Naive thymus-derived CD4-positive, alpha-beta T cell (primary cell): ENCODE results near the gene WNT10A. TPM values are rescaled to one million over a fixed set of nuclear protein-coding genes. Genes with fewer than 3 reads are reported as not detected.

Experiments used
- ATAC-seq: fragments of 150-1000 bp; cut with Tn5 transposase; 2 replicates; pipeline ENCODE4 v1.10.0; 2021; ENCODE audit warnings: mild to moderate bottlenecking, moderate library complexity
- CTCF ChIA-PET: fragments of 350-600 bp; sonication (Branson Sonifier 250); formaldehyde crosslinking; loops from one replicate; lab custom pipeline; 2021; ENCODE audit warnings: antibody characterized with exemption; lab: Charles Lee
- POLR2A ChIA-PET: fragments of 350-600 bp; sonication (Branson Sonifier 250); formaldehyde crosslinking; loops from one replicate; lab custom pipeline; 2021; ENCODE audit warnings: antibody characterized with exemption, inconsistent platforms; lab: Charles Lee
- DNase-seq, 9 donors: peaks; one replicate each; pipeline versions ENCODE4 v3.0.0 to v3.0.0-alpha.2; 2020 to 2022; ENCODE audit warnings: mixed read lengths in 1 of 9
- H3K27ac ChIP-seq: one replicate; pipeline ENCODE4 v1.7.0; 2013; ENCODE audit warnings: mild to moderate bottlenecking, low read depth, low read length, moderate library complexity
- H3K27me3 ChIP-seq, 2 donors: one replicate each; pipeline ENCODE4 v1.7.0; 2013; ENCODE audit warnings: low read length in 2 of 2, mild to moderate bottlenecking in 2 of 2, moderate library complexity in 2 of 2; ENCODE audit not compliant: control insufficient read depth in 2 of 2, insufficient read depth in 2 of 2
- H3K36me3 ChIP-seq, 3 experiments: 1 replicate in 2 of 3; 2 replicates in 1 of 3; pipeline ENCODE4 v1.7.0; 2013; ENCODE audit warnings: low read length in 3 of 3, mild to moderate bottlenecking in 3 of 3, moderate library complexity in 1 of 3; ENCODE audit not compliant: insufficient read depth in 3 of 3, control insufficient read depth in 2 of 3
- H3K4me1 ChIP-seq, 2 donors: one replicate each; pipeline ENCODE4 v1.7.0; 2013; ENCODE audit warnings: low read length in 2 of 2, mild to moderate bottlenecking in 2 of 2, moderate library complexity in 1 of 2; ENCODE audit not compliant: control insufficient read depth in 2 of 2, insufficient read depth in 2 of 2
- H3K4me3 ChIP-seq: 2 replicates; pipeline ENCODE4 v1.7.0; 2013; ENCODE audit warnings: mild to moderate bottlenecking, low read length
- H3K9me3 ChIP-seq, 3 experiments: 1 replicate in 2 of 3; 2 replicates in 1 of 3; pipeline ENCODE4 v1.7.0; 2013; ENCODE audit warnings: low read length in 3 of 3; ENCODE audit not compliant: control insufficient read depth in 2 of 3
- H3K27ac Mint-ChIP-seq, 9 donors: one replicate each; pipeline ENCODE4 v1.8.0; 2020 to 2022; ENCODE audit warnings: mixed read lengths in 9 of 9, mild to moderate bottlenecking in 8 of 9, moderate library complexity in 5 of 9, inconsistent platforms in 2 of 9
- H3K27me3 Mint-ChIP-seq, 5 donors: one replicate each; pipeline ENCODE4 v1.8.0; 2021 to 2022; ENCODE audit warnings: mixed read lengths in 5 of 5, mild to moderate bottlenecking in 1 of 5
- H3K36me3 Mint-ChIP-seq, 5 donors: one replicate each; pipeline ENCODE4 v1.8.0; 2020 to 2022; ENCODE audit warnings: mixed read lengths in 5 of 5, mild to moderate bottlenecking in 3 of 5, inconsistent platforms in 1 of 5
- H3K4me1 Mint-ChIP-seq, 7 donors: one replicate each; pipeline ENCODE4 v1.8.0; 2020 to 2022; ENCODE audit warnings: mixed read lengths in 7 of 7, mild to moderate bottlenecking in 3 of 7, inconsistent platforms in 1 of 7
- H3K4me3 Mint-ChIP-seq, 10 donors: one replicate each; pipeline ENCODE4 v1.8.0; 2020 to 2022; ENCODE audit warnings: mild to moderate bottlenecking in 10 of 10, mixed read lengths in 10 of 10, moderate library complexity in 6 of 10, inconsistent platforms in 2 of 10
- H3K9me3 Mint-ChIP-seq, 11 donors: one replicate each; pipeline ENCODE4 v1.8.0; 2020 to 2022; ENCODE audit warnings: mixed read lengths in 11 of 11, mild to moderate bottlenecking in 4 of 11, inconsistent platforms in 1 of 11, moderate library complexity in 1 of 11
- intact Hi-C, 2 donors: fragments of 100-400 bp; cut with micrococcal nuclease; formaldehyde crosslinking; loops; one replicate each; pipeline ENCODE4 v1.15.1; 2023
- polyA plus RNA-seq, 2 donors: library from polyadenylated mRNA; unstranded; fragments of 300-500 nt; fragmentation: Illumina TruSeq; gene quantifications; one replicate each; pipeline ENCODE4 v1.2.3, GENCODE V29; 2021
- total RNA-seq, 6 experiments: library from RNA in 5 of 6; stranded (reverse) in 5 of 6; gene quantifications; 1 replicate in 5 of 6; 2 replicates in 1 of 6; pipeline ENCODE4 v1.2.3 and lab custom pipeline; 2021 to 2026

Gene WNT10A
- total RNA-seq (1 to 10 TPM in 4 of 5 experiments, under 1 TPM in 1; 0.19 to 4.2 (median 3.0) TPM), polyA plus RNA-seq (1 to 10 TPM in 1 of 2 donors, under 1 TPM in 1; 0.61 to 1.2 TPM), total RNA-seq (lab: John Stamatoyannopoulos, UW) (7.9 reads per million, percentile 32 among the genes with 10 or more reads in this experiment)

- intact Hi-C loops, result loop anchor here in 1 of 2 donors (1.0 to 5.0 kb wide), 7 partner anchors 12 to 717 kb away; partner anchors contain the start of genes ARPC2, STK11IP and ZFAND2B
- ChIA-PET CTCF (interaction anchor here (19.9 kb wide), 1 partner anchor 18 kb away, joined by 627 read pairs; no protein-coding TSS in a partner anchor), POLR2A (interaction anchor here (0.9 to 13.5 kb wide), 4 partner anchors 8 to 371 kb away, joined by 3 to 305 read pairs (median 4); partner anchors contain the start of genes RNF25 and STK36)
- no peaks in the 10 kb centered on the region for H3K9me3 Mint-ChIP-seq
- peak within 1 kb of the TSS; percentile 81 for H3K27ac ChIP-seq
- no peaks in the 10 kb centered on the region for H3K36me3 Mint-ChIP-seq
- peak within 1 kb of the TSS; percentile 41 to 95 (median 85) for H3K27ac Mint-ChIP-seq
- H3K27me3 Mint-ChIP-seq, result peaks cover 0 to 79% (median 10%) of the 10 kb centered on the region in 5 donors
- peak within 1 kb of the TSS; percentile 53 for H3K4me3 ChIP-seq
- DNase-seq, result peak; percentile 52 to 89 (median 71)
- peaks cover 30 to 41% of the 10 kb centered on the region in 2 donors for H3K4me1 ChIP-seq
- H3K4me1 Mint-ChIP-seq, result peaks cover 19 to 64% (median 50%) of the 10 kb centered on the region in 7 donors
- H3K36me3 ChIP-seq, result no peaks in the 10 kb centered on the region
- H3K4me3 Mint-ChIP-seq, result peak within 1 kb of the TSS; percentile 78 to 93 (median 88)
- ATAC-seq, result peak; percentile 87
- peaks cover 3% of the 10 kb centered on the region in 2 donors for H3K27me3 ChIP-seq
- H3K9me3 ChIP-seq, result no peaks in the 10 kb centered on the region
These were observed at the start of gene WNT10A for GRCh38 chr2:218880102-218880858. TSS of gene WNT10A (plus strand) at chr2:218880852. CDS start at chr2:218880996, 144 bp downstream.

- POLR2A ChIA-PET, result no interaction called here
- Histone ChIP-seq H3K27ac (no peak within 1 kb of the TSS), H3K4me1 (no peaks in the 10 kb centered on the region), H3K9me3 (no peaks in the 10 kb centered on the region), H3K27me3 (no peaks in the 10 kb centered on the region), H3K36me3 (no peaks in the 10 kb centered on the region), H3K4me3 (no peak within 1 kb of the TSS)
- H3K9me3 Mint-ChIP-seq, result no peaks in the 10 kb centered on the region
- no peak for ATAC-seq
- intact Hi-C loops, result no loop called here
- peaks cover 0 to 3% (median 0%) of the 10 kb centered on the region in 7 donors for H3K4me1 Mint-ChIP-seq
- peaks cover 20 to 41% (median 31%) of the 10 kb centered on the region in 5 donors for H3K27me3 Mint-ChIP-seq
- no peak within 1 kb of the TSS for H3K4me3 Mint-ChIP-seq
- H3K36me3 Mint-ChIP-seq, result no peaks in the 10 kb centered on the region
- DNase-seq, result no peak
- CTCF ChIA-PET, result interaction anchor here (0.6 kb wide), 1 partner anchor 226 kb away, joined by 3 read pairs; no protein-coding TSS in a partner anchor
- H3K27ac Mint-ChIP-seq, result peak within 1 kb of the TSS in 2 of 9 donors; percentile 15 to 46
These were observed 49.2 kb upstream of the WNT10A start, which contains the start of gene PRKAG3 for GRCh38 chr2:218831378-218831990. TSS of gene PRKAG3 (minus strand) at chr2:218831803.

GRCh38 chr2:218832081-218832480, 48.6 kb upstream of the WNT10A start:
- peaks cover 0 to 5% (median 3%) of the 10 kb centered on the region in 11 donors for H3K9me3 Mint-ChIP-seq
- intact Hi-C loops, result no loop called here
- no peaks in the 10 kb centered on the region for H3K36me3 ChIP-seq
- H3K4me1 Mint-ChIP-seq, result peaks cover 0 to 3% (median 0%) of the 10 kb centered on the region in 7 donors
- no peak for DNase-seq
- no peak overlapping the region for H3K4me3 ChIP-seq
- ChIA-PET POLR2A (no interaction called here), CTCF (interaction anchor here (0.6 kb wide), 1 partner anchor 226 kb away, joined by 3 read pairs; no protein-coding TSS in a partner anchor)
- H3K27ac ChIP-seq, result no peak overlapping the region
- H3K27ac Mint-ChIP-seq, result no peak overlapping the region
- no peaks in the 10 kb centered on the region for H3K4me1 ChIP-seq
- ATAC-seq, result no peak
- peaks cover 0 to 3% (median 0%) of the 10 kb centered on the region in 5 donors for H3K36me3 Mint-ChIP-seq
- peaks cover 23 to 44% (median 35%) of the 10 kb centered on the region in 5 donors for H3K27me3 Mint-ChIP-seq
- no peak overlapping the region for H3K4me3 Mint-ChIP-seq
- peaks cover 0 to 1% (median 0%) of the 10 kb centered on the region in 3 experiments for H3K9me3 ChIP-seq
- H3K27me3 ChIP-seq, result no peaks in the 10 kb centered on the region

- Mint-ChIP-seq H3K4me1 (peaks cover 0 to 3% (median 0%) of the 10 kb centered on the region in 7 donors), H3K4me3 (no peak overlapping the region), H3K27ac (no peak overlapping the region), H3K36me3 (peaks cover 0 to 5% (median under 1%) of the 10 kb centered on the region in 5 donors), H3K9me3 (peaks cover 0 to 9% (median 7%) of the 10 kb centered on the region in 11 donors), H3K27me3 (peaks cover 27 to 48% (median 38%) of the 10 kb centered on the region in 5 donors)
- Histone ChIP-seq H3K27me3 (no peaks in the 10 kb centered on the region), H3K4me3 (no peak overlapping the region), H3K4me1 (no peaks in the 10 kb centered on the region), H3K9me3 (peaks cover 0 to 6% (median 0%) of the 10 kb centered on the region in 3 experiments), H3K27ac (no peak overlapping the region), H3K36me3 (no peaks in the 10 kb centered on the region)
- CTCF ChIA-PET, result no interaction called here
- POLR2A ChIA-PET, result no interaction called here
- no peak for DNase-seq
- intact Hi-C loops, result no loop called here
- ATAC-seq, result no peak
These were observed 48.1 kb upstream of the WNT10A start for GRCh38 chr2:218832520-218832919.

- intact Hi-C loops, result no loop called here
- ChIA-PET POLR2A (no interaction called here), CTCF (no interaction called here)
- H3K27me3 ChIP-seq, result no peaks in the 10 kb centered on the region
- ATAC-seq (no peak), DNase-seq (no peak)
- no peaks in the 10 kb centered on the region for H3K36me3 ChIP-seq
- Mint-ChIP-seq H3K36me3 (peaks cover 0 to 7% (median 4%) of the 10 kb centered on the region in 5 donors), H3K4me1 (peaks cover 0 to 1% (median 0%) of the 10 kb centered on the region in 7 donors), H3K27ac (no peak overlapping the region), H3K9me3 (peaks cover 0 to 15% (median 12%) of the 10 kb centered on the region in 11 donors), H3K4me3 (no peak overlapping the region), H3K27me3 (peaks cover 33 to 54% (median 44%) of the 10 kb centered on the region in 5 donors)
- H3K27ac ChIP-seq, result no peak overlapping the region
- H3K9me3 ChIP-seq, result peaks cover 0 to 7% (median 0%) of the 10 kb centered on the region in 3 experiments
- no peaks in the 10 kb centered on the region for H3K4me1 ChIP-seq
- H3K4me3 ChIP-seq, result no peak overlapping the region
These were observed 47.5 kb upstream of the WNT10A start for GRCh38 chr2:218833023-218833609.

GRCh38 chr2:218834685-218835084, 46.0 kb upstream of the WNT10A start:
- ChIA-PET CTCF (no interaction called here), POLR2A (no interaction called here)
- no peak for ATAC-seq

More at GRCh38 chr2:218834685-218835084, 46.0 kb upstream of the WNT10A start:
- no peak for DNase-seq
- no peaks in the 10 kb centered on the region for H3K36me3 ChIP-seq
- intact Hi-C loops, result no loop called here
- Mint-ChIP-seq H3K9me3 (peaks cover 0 to 24% (median 14%) of the 10 kb centered on the region in 11 donors), H3K4me3 (no peak overlapping the region), H3K4me1 (peaks cover 0 to 1% (median 0%) of the 10 kb centered on the region in 7 donors), H3K27ac (no peak overlapping the region), H3K36me3 (peaks cover 0 to 8% (median 4%) of the 10 kb centered on the region in 5 donors), H3K27me3 (peaks cover 44 to 62% (median 55%) of the 10 kb centered on the region in 5 donors)
- no peaks in the 10 kb centered on the region for H3K4me1 ChIP-seq
- H3K27ac ChIP-seq, result no peak overlapping the region
- no peak overlapping the region for H3K4me3 ChIP-seq
- no peaks in the 10 kb centered on the region for H3K27me3 ChIP-seq
- H3K9me3 ChIP-seq, result peaks cover 0 to 7% (median 0%) of the 10 kb centered on the region in 3 experiments
